HepG2 (cell line): ENCODE results near the gene ARHGEF3. TPM values are rescaled to one million over a fixed set of nuclear protein-coding genes. Genes with fewer than 3 reads are reported as not detected.
A peak's percentile ranks its signal among the peaks of the same experiment; 100 is the strongest.

Source experiments
- ADNP ChIP-seq: sonication (generic); formaldehyde crosslinking; IDR thresholded peaks from 2 replicates; pipeline ENCODE4 v1.4.0; 2020; ENCODE audit warnings: missing genetic modification reagents
- ATF6 ChIP-seq: sonication (generic); formaldehyde crosslinking; conservative IDR thresholded peaks from 2 replicates; pipeline ENCODE4 v1.4.0; 2020; ENCODE audit warnings: missing genetic modification reagents
- BCL3 ChIP-seq: sonication (generic); formaldehyde crosslinking; IDR thresholded peaks from 2 replicates; pipeline ENCODE4 v1.5.1; 2020; ENCODE audit warnings: mild to moderate bottlenecking, missing genetic modification reagents, moderate library complexity
- BRCA1 ChIP-seq: sonication (generic); formaldehyde crosslinking; IDR thresholded peaks from 2 replicates; pipeline ENCODE4 v1.4.0; 2020; ENCODE audit warnings: missing genetic modification reagents
- CBX1 ChIP-seq: IDR thresholded peaks from one replicate; pipeline ENCODE4 v1.6.1; 2016; ENCODE audit warnings: antibody characterized with exemption, low read depth
- CSRNP2 ChIP-seq: sonication (generic); formaldehyde crosslinking; conservative IDR thresholded peaks from 2 replicates; pipeline ENCODE4 v1.8.0; 2022; ENCODE audit warnings: low read depth, missing genetic modification reagents
- ESRRA ChIP-seq: sonication (generic); formaldehyde crosslinking; IDR thresholded peaks from 2 replicates; pipeline ENCODE4 v1.5.1; 2020; ENCODE audit warnings: mild to moderate bottlenecking, low read depth, missing genetic modification reagents
- FLYWCH1 ChIP-seq: sonication (generic); formaldehyde crosslinking; IDR thresholded peaks from 2 replicates; pipeline ENCODE4 v1.8.1; 2023; ENCODE audit warnings: mild to moderate bottlenecking, missing genetic modification reagents
- HNRNPL ChIP-seq: fragments of 200-400 bp; formaldehyde crosslinking; IDR thresholded peaks from 2 replicates; pipeline ENCODE4 v1.6.1; 2017; ENCODE audit warnings: mild to moderate bottlenecking, low read depth, low read length
- ISL2 ChIP-seq: sonication (generic); formaldehyde crosslinking; IDR thresholded peaks from 2 replicates; pipeline ENCODE4 v1.5.0; 2020; ENCODE audit warnings: missing genetic modification reagents
- MEF2D ChIP-seq: sonication (generic); formaldehyde crosslinking; IDR thresholded peaks from 2 replicates; pipeline ENCODE4 v1.5.1; 2020; ENCODE audit warnings: mild to moderate bottlenecking, missing genetic modification reagents
- TBX2 ChIP-seq: sonication (generic); formaldehyde crosslinking; IDR thresholded peaks from 2 replicates; pipeline ENCODE4 v1.5.0; 2020; ENCODE audit warnings: missing genetic modification reagents, mild to moderate bottlenecking, borderline replicate concordance
- TCF7 ChIP-seq: sonication (generic); IDR thresholded peaks from 2 replicates; pipeline ENCODE4 v1.6.1; 2016; ENCODE audit warnings: antibody characterized with exemption, low read depth
- TCF7L2 ChIP-seq: IDR thresholded peaks from 2 replicates; pipeline ENCODE4 v1.6.1; 2011; ENCODE audit warnings: mild to moderate bottlenecking, low read depth, low read length, moderate library complexity
- TEF ChIP-seq: sonication (generic); formaldehyde crosslinking; IDR thresholded peaks from 2 replicates; pipeline ENCODE4 v1.5.0; 2020; ENCODE audit warnings: missing genetic modification reagents
- ZC3H4 ChIP-seq: sonication (generic); formaldehyde crosslinking; IDR thresholded peaks from 2 replicates; pipeline ENCODE4 v1.4.0; 2020; ENCODE audit warnings: missing genetic modification reagents, borderline replicate concordance
- ZKSCAN1 ChIP-seq: fragments of 150-350 bp; IDR thresholded peaks from 2 replicates; pipeline ENCODE4 v1.6.1; 2014; ENCODE audit warnings: low read length
- ZNF557 ChIP-seq: sonication (generic); formaldehyde crosslinking; IDR thresholded peaks from 2 replicates; pipeline ENCODE4 v1.4.0; 2020; ENCODE audit warnings: missing genetic modification reagents
- ZNF746 ChIP-seq: sonication (generic); formaldehyde crosslinking; IDR thresholded peaks from 2 replicates; pipeline ENCODE4 v1.8.0; 2022; ENCODE audit warnings: mild to moderate bottlenecking, missing genetic modification reagents
- ZNF776 ChIP-seq: sonication (generic); formaldehyde crosslinking; IDR thresholded peaks from 2 replicates; pipeline ENCODE4 v1.4.0; 2020; ENCODE audit warnings: mild to moderate bottlenecking, missing genetic modification reagents
- polyA plus RNA-seq, 8 experiments: library from polyadenylated mRNA; depleted of rRNA in 3 of 8; stranded (reverse) in 7 of 8; unstranded in 1 of 8; fragments of >200 nt; fragmentation: Illumina TruSeq in 4 of 8; extraction: Trizol in 4 of 8; gene quantifications; 2 replicates each; pipeline versions ENCODE4 v1.2.1 to v1.2.3, GENCODE V29; 2011 to 2016; ENCODE audit warnings: low read depth in 4 of 8, missing spikeins in 1 of 8, mixed read lengths in 1 of 8; ENCODE audit not compliant: insufficient read depth in 1 of 8
- total RNA-seq, 5 experiments: library from RNA; depleted of rRNA; stranded (reverse); fragments of >200 nt; fragmentation: Illumina TruSeq; extraction: Trizol; gene quantifications; 2 replicates each; pipeline ENCODE4 v1.2.3, GENCODE V29; 2016; ENCODE audit warnings: low read depth in 1 of 5
- TF ChIP-seq, protein P1 (sequence below): sonication (generic); formaldehyde crosslinking; IDR thresholded peaks from 2 replicates; pipeline ENCODE4 v1.5.0; 2020; ENCODE audit warnings: missing genetic modification reagents
- TF ChIP-seq, protein P2 (sequence below): sonication (generic); formaldehyde crosslinking; IDR thresholded peaks from 2 replicates; pipeline ENCODE4 v1.4.0; 2020; ENCODE audit warnings: low read depth, missing genetic modification reagents

ARHGEF3 gene
- total and polyA plus RNA-seq, 2 of the 13 experiments (the other 11 are each of a cell fraction or from before 2014, with no cell fraction given), result 14.8 to 23.1 TPM

DNA sequence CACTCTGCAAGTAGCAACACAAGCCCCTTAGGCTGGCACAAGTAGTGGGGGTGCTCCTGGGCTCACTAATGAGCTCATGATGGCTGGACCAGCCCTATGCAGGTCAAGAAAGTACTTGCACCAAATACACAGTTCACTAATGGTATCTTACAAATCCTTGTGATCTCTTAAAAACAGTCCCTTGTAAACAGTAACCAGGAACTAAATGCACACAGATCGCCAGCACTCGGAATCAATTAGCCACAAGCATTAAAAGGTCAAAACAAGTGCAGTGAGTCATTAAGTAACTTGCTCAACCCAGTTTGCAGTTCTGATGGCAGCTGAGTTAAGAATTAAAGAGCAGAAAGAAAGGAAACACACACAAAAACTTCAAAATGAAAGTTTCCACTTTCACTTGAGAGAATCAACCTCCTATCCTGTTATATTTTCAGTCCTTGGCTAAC is 43.2 kb downstream of the ARHGEF3 start (continued):
- no peak for TF ChIP-seq ATF6
- TF ChIP-seq, protein P1, sequence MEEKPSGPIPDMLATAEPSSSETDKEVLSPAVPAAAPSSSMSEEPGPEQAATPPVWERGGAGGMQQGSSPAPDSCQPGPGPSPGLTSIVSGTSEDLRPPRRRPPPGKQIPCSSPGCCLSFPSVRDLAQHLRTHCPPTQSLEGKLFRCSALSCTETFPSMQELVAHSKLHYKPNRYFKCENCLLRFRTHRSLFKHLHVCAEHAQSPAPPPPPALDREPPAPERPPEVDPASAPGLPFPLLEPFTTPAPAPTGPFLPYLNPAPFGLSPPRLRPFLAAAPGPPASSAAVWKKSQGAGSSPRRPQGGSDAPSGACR (CRISPR knock-in tag), result no peak
- no peak for TF ChIP-seq ZKSCAN1
- TF ChIP-seq ZNF557 (CRISPR knock-in tag), result no peak
- no peak for TF ChIP-seq ZNF776
- no peak for TF ChIP-seq ESRRA (CRISPR knock-in tag)
- TF ChIP-seq TCF7, result peak; percentile 67; the same call in 1 of the 2 replicates
- TF ChIP-seq, protein P2, sequence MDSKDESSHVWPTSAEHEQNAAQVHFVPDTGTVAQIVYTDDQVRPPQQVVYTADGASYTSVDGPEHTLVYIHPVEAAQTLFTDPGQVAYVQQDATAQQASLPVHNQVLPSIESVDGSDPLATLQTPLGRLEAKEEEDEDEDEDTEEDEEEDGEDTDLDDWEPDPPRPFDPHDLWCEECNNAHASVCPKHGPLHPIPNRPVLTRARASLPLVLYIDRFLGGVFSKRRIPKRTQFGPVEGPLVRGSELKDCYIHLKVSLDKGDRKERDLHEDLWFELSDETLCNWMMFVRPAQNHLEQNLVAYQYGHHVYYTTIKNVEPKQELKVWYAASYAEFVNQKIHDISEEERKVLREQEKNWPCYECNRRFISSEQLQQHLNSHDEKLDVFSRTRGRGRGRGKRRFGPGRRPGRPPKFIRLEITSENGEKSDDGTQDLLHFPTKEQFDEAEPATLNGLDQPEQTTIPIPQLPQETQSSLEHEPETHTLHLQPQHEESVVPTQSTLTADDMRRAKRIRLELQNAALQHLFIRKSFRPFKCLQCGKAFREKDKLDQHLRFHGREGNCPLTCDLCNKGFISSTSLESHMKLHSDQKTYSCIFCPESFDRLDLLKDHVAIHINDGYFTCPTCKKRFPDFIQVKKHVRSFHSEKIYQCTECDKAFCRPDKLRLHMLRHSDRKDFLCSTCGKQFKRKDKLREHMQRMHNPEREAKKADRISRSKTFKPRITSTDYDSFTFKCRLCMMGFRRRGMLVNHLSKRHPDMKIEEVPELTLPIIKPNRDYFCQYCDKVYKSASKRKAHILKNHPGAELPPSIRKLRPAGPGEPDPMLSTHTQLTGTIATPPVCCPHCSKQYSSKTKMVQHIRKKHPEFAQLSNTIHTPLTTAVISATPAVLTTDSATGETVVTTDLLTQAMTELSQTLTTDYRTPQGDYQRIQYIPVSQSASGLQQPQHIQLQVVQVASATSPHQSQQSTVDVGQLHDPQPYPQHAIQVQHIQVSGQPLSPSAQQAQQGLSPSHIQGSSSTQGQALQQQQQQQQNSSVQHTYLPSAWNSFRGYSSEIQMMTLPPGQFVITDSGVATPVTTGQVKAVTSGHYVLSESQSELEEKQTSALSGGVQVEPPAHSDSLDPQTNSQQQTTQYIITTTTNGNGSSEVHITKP (CRISPR knock-in tag), result no peak
- TF ChIP-seq ZNF746, result no peak
- TF ChIP-seq MEF2D, result no peak
- TF ChIP-seq FLYWCH1 (CRISPR knock-in tag), result no peak
- no peak for TF ChIP-seq TEF (CRISPR knock-in tag)
- TF ChIP-seq TCF7L2, result no peak
- peak; percentile 53; the same call in 1 of the 2 replicates for TF ChIP-seq ISL2 (CRISPR knock-in tag)
- TF ChIP-seq TBX2 (CRISPR knock-in tag), result peak; percentile 62; the same call in 1 of the 2 replicates
- TF ChIP-seq BCL3 (CRISPR knock-in tag), result no peak
- TF ChIP-seq ADNP (CRISPR knock-in tag), result no peak
- no peak for TF ChIP-seq ZC3H4 (CRISPR knock-in tag)
- TF ChIP-seq CSRNP2, result no peak
- TF ChIP-seq HNRNPL, result no peak
- no peak for TF ChIP-seq CBX1
- no peak for TF ChIP-seq BRCA1 (CRISPR knock-in tag)
